Activated T-helper 1 cell treated with Interleukin-2 at 50 U/mL for 16 hours (primary cell): ENCODE results near the gene FLYWCH1.

Source experiments
- DNase-seq: peaks from one replicate; pipeline ENCODE4 v3.0.0-alpha.2; 2020; ENCODE audit warnings: low read depth

FLYWCH1 gene

DNA sequence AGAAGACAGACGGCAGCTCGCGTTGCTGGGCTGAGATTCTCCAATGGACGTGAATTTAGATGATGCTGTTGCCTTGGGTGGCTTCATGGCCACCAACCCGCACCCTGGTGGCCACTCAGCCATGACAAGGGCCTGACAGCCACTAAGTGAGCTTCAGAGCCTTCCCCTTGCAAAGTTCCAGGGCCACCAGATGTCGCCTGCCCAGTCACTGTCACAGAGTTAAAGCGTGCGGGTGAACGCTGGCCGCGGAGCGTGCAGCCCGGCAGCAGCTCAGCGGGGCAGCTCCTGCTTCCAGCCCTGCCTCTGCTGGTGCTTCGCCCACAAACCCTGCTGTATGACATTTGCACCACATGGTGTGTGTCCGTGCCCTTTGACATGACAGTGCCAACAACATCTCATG, 39.0 kb downstream of the FLYWCH1 start:
- DNase-seq: no peak

DNA sequence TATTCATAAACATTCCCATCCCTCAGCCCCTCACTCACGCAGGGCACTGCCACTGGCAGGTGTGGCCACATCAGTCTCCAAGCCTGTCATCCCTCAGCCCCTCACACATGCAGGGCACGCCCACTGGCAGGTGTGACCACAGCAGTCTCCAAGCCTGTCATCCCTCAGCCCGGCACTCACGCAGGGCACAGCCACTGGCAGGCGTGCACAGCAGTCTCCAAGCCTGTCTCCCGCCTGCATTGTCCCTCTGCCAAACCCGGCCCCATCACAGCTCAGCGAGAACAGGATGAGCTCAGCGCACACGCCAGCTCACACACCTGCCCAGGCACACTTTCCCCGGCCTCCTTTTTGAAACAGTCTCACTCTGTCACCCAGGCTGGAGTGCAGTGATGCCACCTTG, 40.9 kb downstream of the FLYWCH1 start:
- DNase-seq: no peak

- DNase-seq: no peak
Observed at GRCh38 chr16:2953706-2954627, 42.2 kb downstream of the FLYWCH1 start.

DNA sequence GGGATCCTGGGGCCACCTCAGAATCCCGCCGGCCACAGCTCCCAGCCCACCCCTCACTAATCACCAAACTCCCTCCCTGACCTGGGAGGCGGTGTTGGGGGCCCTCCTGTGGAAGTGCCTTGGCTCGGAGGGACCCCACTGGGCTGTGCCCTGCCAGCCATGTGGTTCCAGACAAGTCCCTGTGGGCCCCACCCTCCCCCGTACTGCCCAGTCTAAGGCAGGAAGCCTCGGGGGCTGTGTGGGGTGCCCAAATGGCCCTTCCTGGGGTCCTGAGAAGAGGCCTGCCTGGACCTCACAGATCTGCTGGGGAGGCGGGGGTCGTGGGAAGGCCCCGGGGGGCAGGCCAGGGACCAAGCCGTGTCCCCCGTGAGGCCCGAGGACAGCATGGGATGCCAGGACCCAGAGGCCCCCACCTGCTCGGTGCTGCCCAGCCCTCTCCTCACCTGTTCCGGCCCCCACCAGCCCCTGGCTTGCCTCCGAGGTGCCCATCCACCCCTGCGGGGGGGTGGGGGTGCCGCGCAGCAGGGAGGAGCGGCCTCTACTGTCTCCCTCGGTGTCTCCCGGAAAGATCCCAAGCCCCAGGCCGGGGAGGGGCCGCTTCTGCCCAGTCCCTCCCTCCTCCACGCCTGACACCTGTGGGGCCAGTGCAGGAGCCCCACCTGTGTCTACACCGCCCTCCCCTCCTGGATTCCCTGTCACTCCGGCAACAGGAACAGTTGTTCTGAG, 43.1 kb downstream of the FLYWCH1 start:
- no peak for DNase-seq

DNA sequence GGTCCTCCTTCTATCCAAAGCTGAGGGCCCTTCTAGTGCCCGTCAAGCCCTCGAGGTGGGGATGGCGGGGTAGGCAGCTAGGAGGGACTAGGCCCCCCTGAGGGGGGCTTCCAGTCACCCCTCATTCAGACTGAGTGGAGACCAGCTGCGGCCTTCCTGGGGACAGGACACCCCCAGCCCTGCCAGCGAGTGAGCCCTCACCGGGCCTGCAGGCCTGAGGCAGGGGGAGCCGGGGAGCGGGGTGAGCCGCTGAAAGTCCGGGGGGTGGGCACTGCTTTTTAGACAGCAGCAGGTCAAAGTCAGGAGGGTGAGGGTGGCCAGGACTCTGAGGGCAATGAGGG, 43.7 kb downstream of the FLYWCH1 start:
- DNase-seq: no peak

GRCh38 chr16:2955779-2956578, 44.2 kb downstream of the FLYWCH1 start:
- no peak for DNase-seq

DNA sequence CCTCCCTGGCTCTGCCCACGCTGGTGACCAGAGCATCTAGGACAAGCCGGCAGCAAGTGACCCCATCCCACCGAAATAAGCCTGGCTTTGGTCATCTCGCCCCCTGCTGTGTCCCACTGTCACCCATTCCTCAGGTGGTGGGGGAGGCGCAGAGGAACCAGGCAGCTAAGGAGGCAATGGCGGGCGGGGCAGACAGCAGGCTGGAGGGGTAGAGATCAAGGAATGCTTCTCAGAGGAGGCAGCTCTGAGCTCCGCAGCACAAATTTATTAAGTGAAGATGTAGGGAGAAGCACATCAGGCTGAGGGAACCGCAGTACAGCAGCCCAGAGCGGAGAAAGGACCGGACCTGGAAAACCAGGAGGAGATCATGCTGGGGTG, 44.8 kb downstream of the FLYWCH1 start:
- no peak for DNase-seq

DNA sequence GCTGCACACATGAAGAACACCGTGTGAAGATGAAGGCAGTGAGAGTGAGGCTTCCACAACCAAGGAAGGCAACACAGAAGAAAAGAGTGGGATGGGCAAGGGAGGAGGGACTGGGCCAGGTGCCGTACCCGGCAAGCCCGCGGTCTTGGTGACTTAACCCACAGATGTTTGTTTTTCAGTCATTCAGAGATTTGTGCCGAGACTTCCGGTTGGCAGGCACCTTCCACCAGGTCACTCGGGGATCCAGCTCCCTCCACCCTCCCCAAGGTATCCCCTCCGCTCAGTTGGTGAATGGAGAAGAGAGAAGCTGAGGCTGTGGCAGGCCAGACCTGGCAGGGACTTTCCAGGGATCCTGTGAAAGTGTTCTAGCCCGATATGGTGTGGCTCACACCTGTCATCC, 47.5 kb downstream of the FLYWCH1 start:
- no peak for DNase-seq

GRCh38 chr16:2960183-2961010, 48.7 kb downstream of the FLYWCH1 start:
- DNase-seq: no peak

- no peak for DNase-seq
Observed at GRCh38 chr16:2962334-2963073, 50.8 kb downstream of the FLYWCH1 start.

DNA sequence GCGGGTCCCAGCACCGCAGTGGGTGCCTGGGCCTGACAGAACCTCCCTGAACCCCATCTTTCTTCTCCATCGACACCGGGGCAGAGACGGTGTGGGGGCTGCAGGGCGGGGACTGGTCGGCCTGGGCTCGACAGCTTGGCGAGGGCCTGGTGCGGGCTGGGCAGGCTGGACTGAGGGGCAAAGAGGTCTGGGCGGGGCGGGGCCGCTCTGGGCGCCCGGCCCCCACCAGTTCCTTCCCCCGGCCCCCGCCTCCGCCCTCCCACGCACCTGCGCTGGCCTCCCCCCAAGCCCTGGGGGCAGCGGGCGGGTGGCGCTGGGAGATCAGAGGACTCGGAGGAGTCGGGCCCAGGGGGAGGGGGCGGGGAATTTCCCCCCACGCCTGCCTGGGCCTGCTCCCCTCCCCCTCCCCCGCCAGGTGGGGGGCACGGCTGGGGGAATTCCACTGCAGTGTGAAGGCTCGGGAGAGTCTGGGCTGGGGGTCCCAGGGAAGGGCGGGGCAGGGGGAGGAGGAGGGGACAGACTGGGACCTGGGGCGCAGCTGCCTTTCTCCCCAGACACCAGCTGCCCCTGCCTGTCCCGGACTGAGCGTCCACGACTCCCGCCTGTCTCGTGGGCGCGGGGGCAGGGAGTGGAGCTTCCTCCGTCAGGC, 51.5 kb downstream of the FLYWCH1 start:
- no peak for DNase-seq

- no peak for DNase-seq
Observed at GRCh38 chr16:2963723-2964474, 52.2 kb downstream of the FLYWCH1 start, which contains the start of gene KREMEN2. TSS of gene KREMEN2 (plus strand) at chr16:2964275. CDS start at chr16:2964521, 246 bp downstream.

DNA sequence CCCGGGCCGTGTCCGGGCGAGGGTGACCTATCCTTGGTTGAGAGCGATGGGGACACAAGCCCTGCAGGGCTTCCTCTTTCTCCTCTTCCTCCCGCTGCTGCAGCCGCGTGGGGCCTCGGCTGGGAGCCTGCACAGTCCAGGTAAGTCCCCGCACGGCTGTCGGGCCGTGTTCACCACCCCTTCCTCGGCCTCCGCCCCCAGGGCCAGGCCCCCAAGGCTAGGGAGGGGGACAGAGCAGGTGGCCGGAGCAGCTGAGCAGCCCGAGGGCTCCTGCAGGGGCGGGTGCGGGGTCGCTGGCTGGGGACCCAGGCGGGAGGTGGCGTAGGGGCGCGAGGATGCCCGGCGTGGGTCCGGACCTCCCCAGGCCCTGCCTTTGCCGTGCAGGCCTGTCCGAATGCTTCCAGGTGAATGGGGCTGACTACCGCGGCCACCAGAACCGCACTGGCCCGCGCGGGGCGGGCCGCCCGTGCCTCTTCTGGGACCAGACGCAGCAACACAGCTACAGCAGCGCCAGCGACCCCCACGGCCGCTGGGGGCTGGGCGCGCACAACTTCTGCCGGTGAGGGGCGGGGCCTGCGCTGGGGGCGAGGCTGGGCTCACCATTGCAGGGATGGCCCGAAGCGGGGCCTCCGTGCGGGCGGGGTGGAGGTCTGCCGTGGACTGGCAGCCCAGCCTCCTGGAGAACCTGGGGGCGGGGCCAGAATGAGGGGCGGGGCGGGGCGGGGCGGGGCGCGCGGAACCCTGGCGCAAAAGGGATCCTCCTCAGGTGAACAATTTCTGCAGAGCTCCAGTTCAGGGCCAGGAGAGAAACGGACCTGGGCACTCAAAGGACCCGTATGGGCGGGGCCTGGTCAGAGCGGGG, 53.0 kb downstream of the FLYWCH1 start:
- peak; percentile 30 for DNase-seq

DNA sequence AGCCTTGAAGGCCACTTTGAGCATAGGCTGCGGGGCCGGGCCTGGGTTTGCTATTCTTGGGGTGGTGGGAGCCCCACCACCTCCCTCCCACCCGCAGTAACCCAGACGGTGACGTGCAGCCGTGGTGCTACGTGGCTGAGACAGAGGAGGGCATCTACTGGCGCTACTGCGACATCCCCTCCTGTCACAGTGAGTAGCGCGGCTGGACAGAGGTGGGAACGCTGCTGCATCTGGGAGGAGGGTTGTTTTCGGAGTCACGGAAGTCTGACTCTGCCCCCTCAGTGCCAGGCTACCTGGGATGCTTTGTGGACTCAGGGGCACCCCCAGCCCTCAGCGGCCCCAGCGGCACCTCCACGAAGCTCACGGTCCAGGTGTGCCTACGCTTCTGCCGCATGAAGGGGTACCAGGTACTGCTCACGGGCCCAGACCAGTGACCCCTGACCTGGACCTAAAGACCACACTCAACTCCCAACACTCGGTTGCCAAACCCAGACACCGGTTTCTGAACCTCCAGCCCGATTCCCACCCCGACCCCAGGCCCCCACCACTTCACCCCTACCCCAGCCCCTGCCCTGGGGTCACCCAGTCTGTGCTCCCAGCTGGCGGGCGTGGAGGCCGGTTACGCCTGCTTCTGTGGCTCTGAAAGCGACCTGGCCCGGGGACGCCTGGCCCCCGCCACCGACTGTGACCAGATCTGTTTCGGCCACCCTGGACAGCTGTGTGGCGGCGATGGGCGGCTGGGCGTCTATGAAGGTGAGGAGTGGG, 54.5 kb downstream of the FLYWCH1 start:
- no peak for DNase-seq

- DNase-seq: no peak
Observed at GRCh38 chr16:2966808-2967191, 55.1 kb downstream of the FLYWCH1 start.

GRCh38 chr16:2967211-2967631, 55.5 kb downstream of the FLYWCH1 start:
- DNase-seq: no peak

DNA sequence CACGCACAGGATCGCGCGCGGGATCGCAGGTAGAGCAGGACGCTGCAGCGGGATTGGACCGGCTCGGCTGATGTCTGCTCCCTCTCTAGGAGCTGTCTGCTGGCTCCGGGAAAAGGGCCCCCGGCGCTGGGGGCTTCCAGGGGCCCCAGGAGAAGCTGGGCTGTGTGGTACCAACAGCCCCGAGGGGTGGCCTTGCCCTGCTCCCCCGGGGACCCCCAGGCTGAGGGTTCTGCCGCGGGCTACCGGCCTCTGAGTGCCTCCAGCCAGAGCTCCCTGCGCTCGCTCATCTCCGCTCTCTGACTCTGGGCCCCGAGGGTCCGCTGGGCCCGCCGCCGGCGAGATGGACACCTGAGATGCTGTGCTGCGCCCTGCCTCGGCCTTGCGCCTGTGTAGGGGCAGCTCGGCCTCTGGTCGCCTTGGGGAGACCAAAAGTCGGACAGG, 56.0 kb downstream of the FLYWCH1 start:
- no peak for DNase-seq

DNA sequence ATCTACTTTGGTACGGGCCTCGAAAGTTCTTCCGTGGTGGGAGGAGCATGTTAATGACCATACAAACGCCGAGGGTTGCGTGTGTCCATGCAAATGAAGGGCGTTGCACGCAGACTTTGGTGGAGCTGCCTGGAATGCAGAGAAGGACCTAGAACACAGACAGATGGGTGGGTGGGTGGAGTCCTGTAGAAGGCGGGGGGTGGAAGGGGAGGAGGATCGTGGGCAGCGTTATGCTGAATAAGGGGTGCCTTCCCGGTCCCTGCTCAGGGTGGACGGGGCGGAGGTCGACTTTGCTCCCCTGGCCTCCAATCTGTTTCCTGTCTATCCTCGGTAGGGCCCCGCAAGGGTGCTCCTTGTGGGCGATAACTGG, 56.6 kb downstream of the FLYWCH1 start:
- no peak for DNase-seq
